Midbrain (tissue), 1 donor: Measurements from ENCODE around the gene FKBP5.
A peak's percentile ranks its signal among the peaks of the same experiment; 100 is the strongest.
"Not testable (repeated sequence)": the region's sequence is repeated elsewhere in the genome, so short reads cannot be mapped to it uniquely, and the experiment has no call there.

Experiments
- DNase-seq: peaks from one replicate; lab custom pipeline; 2025; lab: John Stamatoyannopoulos, UW

The FKBP5 gene

DNA sequence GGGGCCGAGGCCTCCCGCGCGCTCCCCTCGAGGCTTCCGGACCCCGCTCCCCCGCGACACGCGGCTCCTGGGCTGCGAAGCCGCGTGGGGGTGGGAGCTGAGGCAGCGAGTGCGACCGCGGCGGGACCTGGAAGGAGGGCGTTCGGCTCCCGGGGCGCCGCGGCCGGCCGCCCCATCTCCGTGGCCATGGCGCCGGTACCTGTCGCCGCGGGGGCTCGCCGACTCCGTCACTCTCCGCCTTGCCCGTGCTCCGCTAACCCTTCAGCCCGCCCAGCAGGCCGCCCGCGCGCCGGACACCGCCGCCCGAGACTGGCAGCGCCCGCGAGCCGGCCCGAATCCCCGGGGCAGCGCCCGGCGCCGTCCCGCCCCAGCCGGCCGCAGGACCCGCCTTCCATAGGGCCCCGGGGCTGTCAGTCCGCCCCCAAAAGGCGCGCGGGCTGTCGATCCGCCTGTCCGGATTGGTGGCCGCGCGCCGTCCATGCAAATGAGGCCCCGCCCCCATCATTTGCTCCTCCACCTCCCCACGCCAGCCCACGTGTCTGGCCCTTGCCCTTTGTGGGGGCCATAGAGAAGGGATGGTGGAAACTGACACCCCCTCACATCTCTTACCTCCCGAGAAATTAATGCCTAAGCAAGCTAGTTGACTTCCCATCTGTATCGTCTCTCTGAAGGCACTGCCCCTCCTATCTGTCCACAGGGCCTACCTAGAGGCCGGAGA, at the start of gene FKBP5:
TSS of gene FKBP5 (minus strand) at position 311 of the 718 bp plus-strand sequence. CDS start 46,091 bp downstream, outside the sequence.
- peak; percentile 94 for DNase-seq

- DNase-seq, result peak; percentile 83
These were observed 48.9 kb upstream of the FKBP5 start for GRCh38 chr6:35737413-35738211.

- no peak for DNase-seq
These were observed 48.3 kb upstream of the FKBP5 start, which contains the start of gene ARMC12 for GRCh38 chr6:35736982-35737412. Gene ARMC12, plus strand, starts transcription at chr6:35737032. Its CDS starts 77 bp downstream, at chr6:35737109.

DNA sequence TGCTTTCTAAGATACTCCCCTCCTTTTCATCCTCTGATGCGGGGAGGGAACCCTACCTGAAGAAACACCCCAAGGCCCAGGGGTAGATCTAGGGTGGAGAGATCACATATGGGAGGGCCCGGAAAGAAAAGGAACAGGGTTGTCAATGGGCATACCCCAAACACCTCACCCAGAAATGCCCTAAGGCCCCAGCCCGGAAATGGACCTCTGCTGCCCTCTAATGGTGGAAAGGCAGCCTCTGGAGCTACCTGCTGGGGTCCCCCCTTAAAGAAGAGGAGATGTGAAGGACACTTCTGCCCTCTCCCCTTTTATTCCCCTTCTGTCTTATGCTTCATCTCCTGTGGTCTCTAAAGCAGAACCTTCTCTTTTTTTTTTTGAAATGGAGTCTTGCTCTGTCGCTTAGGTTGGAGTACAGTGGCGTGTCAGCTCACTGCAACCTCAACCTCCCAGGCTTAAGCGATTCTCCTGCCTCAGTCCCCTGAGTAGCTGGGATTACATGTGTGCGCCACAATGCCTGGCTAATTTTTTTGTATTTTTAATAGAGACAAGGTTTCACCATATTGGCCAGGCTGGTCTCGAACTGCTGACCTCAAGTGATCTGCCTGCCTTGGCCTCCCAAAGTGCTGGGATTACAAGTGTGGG, 47.7 kb upstream of the FKBP5 start:
- peak; percentile 82 for DNase-seq

- no peak for DNase-seq
These were observed 46.7 kb upstream of the FKBP5 start for GRCh38 chr6:35735452-35735851.

DNA sequence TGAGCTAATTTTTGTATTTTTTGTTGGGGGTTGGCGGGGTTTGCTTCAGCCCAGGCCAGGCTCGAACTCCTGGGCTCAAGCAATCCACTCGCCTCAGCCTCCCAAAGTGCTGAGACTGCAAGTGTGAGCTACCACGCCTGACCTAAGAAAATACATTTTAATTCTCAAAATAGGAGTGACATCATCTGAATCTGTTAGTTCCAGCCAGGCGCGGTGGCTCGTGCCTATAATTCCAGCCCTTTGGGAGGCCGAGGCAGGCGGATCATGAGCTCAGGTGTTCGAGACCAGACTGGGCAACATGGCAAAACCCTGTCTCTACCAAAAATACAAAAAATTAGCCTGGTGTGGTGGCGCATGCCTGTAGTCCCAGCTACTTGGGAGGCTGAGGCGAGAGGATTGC, 45.6 kb upstream of the FKBP5 start:
- not testable (repeated sequence) for DNase-seq

DNA sequence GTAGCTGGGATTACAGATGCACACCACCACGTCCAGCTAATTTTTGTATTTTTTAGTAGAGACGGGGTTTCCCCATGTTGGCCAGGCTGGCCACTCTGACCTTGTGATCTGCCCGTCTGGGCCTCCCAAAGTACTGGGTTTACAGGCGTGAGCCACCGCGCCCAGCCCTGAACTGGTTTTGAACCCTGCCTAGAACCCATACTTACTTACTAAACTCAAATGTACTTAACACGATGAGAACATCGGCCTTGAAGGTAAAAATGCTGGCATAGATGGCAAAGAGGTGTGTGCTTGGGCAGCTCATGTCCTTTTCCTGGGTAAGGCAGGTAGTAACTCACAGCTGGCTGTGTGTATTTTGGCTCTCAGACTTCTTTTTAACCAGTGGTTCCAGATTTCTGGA, 44.9 kb upstream of the FKBP5 start:
- no peak for DNase-seq

- DNase-seq, result peak; percentile 88
These were observed 43.2 kb upstream of the FKBP5 start for GRCh38 chr6:35731736-35732532.

DNA sequence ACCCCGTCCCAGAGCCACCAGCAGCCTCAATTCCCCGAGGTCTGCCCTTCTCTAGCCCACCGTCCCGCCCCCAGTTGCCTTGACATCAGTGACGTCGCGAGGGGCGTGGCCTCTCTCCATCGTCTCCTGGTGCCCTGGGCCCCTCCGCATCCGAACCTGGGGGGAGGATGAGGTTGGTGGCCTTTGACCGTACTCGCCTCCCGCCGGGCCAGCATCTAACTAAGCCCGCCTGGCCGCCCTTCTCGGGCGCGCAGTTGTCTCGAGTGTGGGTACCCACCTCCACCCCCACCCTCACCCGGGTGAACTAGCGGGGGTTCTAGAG, 42.7 kb upstream of the FKBP5 start:
- peak; percentile 91 for DNase-seq

DNA sequence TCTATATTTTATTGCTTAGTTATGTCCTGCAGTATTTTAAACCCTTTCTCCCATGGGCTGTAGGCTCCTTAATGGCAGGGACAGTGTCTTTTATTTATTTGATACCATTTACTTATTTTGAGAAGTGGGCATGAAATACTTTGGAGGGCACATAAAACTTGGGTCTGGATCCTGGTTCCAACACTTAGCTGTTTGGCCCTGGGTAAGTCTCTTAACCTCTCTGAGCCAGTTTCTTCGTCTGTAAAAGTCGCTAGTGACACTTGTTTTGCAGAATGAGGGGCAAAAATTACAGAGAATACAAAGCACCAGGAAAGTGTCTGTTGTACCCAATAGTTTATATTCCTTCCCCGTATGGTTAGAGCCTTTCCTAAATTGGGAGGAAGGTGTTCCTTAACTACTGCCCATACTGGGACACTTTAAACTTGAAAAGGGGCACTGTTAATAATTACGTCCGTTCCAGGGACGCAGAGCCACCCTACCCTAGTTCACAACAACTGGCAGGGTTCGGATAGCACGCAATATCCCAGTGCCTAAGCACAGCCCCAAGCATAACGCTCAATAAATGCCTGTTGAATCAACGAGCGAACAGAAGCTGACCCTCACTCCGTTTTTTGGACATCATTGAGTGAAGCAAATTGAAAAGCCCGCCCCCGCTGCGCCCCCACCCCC, 42.2 kb upstream of the FKBP5 start:
- DNase-seq, result peak; percentile 75

DNA sequence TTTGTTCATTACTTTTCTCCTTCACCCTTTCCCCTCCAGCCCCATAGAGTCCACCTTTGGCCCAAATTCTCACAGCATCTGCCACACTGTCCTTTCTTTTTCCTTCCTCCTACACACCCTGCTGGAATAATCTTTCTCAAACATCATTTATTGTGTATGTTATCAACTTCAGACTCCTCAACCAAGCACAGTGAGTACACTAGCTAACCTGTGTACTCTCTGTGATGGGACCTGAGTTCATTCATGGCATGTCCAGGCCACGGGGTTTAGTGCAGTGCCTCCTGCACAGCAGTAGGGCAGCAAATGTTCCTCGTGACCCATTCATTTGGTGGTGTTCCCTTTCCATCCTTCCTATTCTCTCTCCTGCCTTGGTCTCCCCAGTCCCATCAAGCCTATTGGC, 41.0 kb upstream of the FKBP5 start:
- no peak for DNase-seq

DNA sequence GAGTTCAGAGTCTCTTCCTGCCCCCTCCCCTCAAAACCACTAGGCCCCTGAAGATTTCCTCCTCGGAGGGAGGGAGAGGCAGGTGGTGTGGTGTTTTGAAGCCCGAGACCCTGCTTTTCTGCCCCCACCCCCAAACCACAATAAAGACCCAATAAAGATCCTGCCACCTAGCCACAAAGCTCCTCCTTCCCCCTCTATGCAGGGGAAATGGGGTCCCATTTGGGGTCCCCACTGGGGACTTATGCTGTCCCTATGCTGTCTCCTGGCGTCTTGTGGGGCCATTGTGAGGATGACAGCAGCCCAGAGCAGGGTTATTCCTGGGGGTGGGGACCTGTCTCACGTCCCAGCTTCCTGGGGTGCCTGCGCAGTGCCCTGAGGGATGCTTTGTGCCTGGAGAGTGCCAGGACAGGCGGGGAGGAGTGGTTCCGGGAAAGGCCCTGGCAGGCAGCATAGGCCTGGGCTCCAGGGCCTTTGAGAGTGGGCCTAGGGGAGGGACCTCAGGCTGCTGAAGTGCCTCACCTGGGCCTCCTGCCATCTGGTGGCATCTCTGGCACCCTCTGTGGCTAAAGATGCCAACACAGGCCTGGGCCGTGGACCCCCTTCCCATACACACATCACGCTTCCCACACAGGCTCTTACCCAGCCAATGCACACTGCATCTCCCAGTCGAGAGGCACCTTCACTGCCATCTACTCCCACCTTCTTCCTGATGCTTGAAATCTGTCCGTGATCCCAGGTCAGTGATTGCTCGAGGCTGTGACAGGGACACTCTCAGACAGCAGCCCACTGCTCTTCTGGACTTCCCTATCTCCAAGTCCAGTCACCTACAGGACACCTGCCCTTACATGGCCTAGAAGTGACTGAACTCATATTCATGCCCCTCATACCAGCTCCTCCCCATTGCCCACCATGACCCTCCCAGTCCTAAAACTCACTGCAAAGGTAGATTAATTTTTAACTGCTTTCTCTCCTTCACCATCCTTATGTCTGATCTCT, 40.3 kb upstream of the FKBP5 start:
- peak; percentile 38 for DNase-seq

- DNase-seq, result peak; percentile 93
These were observed 39.4 kb upstream of the FKBP5 start for GRCh38 chr6:35727935-35728682.

DNA sequence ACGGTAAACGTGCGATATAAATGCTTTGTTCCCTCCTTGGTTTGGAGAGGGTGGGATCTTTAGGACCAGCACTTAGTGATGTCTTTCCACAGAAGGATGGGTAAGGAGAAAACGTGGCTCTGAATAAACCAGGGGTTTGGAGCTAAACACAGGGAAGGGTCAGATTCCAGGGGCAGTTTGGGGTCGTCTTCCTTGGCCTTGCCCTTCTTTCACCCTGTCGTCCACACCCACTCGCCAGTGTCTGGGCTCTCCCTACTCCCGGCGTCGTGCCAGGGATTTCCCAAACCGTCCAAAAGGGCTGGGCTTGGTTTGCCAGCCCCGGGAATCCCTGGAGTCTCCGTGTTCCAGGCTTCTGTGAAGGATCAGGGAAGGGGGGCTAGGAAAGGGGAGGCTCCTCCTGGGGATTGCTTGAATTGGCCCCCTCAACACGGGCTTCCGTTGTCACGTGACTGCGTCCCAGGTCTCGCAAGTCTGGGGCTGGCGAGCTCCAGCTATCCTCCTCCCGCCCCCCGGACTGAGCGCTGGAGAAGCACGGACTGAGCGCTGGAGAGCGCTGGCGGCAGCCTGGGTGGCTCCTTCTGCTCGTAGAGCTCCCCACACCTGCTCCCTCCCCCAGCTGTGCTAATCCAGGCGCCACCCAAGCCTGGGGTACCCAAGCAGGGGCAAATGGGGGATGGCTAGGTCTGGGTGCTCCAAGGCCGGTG, 38.7 kb upstream of the FKBP5 start:
- peak; percentile 84 for DNase-seq

GRCh38 chr6:35725721-35726438, 37.2 kb upstream of the FKBP5 start:
- DNase-seq, result peak; percentile 40

DNA sequence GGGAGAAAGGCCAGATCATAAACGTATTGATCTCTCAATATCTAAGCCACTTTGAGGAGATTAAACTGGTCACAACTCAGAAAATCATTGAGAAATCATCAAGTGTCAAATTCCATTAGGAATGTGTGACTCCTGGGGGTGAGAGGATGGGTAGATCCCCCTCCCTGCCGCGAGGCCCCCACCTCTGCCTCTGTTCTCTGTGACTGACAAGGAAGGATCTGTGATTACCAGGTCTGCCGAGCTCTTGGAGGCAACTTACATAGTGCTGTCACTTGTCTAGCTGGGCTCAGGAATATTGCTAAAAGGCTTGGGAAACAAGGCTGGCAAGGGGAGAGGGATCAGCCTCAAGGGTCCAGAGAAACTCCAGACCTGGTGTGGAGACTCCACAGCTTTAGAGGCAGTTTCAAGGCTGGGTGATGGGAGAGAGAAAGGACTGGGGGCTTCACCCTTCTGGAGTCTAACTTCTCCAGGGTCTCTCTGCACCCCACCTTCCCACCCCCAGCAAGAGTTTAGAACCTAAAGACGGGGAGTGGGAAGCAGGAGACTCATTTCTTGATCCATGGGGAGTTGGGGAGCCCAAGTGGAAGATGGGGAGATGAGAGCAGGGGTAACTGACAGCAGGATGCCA, 36.5 kb upstream of the FKBP5 start:
- no peak for DNase-seq

DNA sequence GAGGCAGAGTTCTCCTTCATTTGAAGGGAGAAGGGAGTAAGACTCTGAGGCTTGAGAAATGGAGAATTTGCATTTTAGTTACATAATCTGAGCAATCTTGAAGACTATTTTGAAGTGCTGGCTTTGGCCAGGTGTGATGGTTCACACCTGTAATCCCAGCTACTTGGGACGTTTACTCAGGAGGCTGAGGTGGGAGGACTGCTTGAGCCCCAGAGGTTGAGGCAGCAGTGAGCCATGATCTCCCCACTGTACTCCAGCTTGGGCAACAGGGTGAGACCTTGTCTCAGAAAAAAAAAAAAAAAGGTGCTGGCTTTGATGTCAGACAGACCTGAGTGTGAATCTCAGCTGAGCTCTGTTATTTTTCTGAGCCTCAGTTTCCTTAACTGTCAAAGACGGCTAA, 35.8 kb upstream of the FKBP5 start:
- no peak for DNase-seq

DNA sequence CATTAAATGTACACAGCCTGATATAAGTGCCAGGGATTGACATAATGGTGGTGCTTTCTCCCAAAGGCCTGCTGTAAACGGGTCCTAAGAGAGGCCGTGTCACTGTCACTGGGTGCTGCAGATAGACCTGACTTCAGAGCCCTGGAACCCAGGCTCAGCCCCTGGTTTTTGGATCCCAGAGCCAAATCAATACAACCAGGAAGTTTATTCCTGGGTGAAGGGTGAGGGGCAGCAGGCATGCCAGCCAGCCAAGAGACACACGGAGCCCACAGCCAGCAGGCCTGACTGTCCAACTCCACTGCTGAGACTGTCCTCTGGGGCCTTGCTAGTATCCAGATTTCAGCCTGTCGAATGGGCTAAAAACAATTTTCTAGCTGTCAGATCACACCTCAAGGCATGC, 35.3 kb upstream of the FKBP5 start:
- DNase-seq, result no peak
